Stimulated activated naive CD8-positive, alpha-beta T cell treated with anti-CD3 and anti-CD28 coated beads, Interleukin-15, amount 100 ng/mL, for 72 hours (primary cell): ENCODE results near the gene MEX3D.

Experiments
- ATAC-seq: fragments of 150-1000 bp; cut with Tn5 transposase; 2 replicates; pipeline ENCODE4 v1.10.0; 2021; ENCODE audit warnings: mild to moderate bottlenecking, moderate library complexity
- DNase-seq, 2 donors: peaks; one replicate each; pipeline ENCODE4 v3.0.0; 2021 to 2022
- H3K27ac Mint-ChIP-seq, 2 donors: one replicate each; pipeline ENCODE4 v1.8.0; 2022; ENCODE audit warnings: mild to moderate bottlenecking in 2 of 2, mixed read lengths in 2 of 2, moderate library complexity in 2 of 2
- H3K27me3 Mint-ChIP-seq: one replicate; pipeline ENCODE4 v1.8.0; 2022; ENCODE audit warnings: mixed read lengths
- H3K4me1 Mint-ChIP-seq: one replicate; pipeline ENCODE4 v1.8.0; 2022; ENCODE audit warnings: mild to moderate bottlenecking, mixed read lengths
- H3K4me3 Mint-ChIP-seq, 2 donors: one replicate each; pipeline ENCODE4 v1.8.0; 2022; ENCODE audit warnings: mild to moderate bottlenecking in 2 of 2, mixed read lengths in 2 of 2, moderate library complexity in 1 of 2
- H3K9me3 Mint-ChIP-seq, 2 donors: one replicate each; pipeline ENCODE4 v1.8.0; 2022; ENCODE audit warnings: mixed read lengths in 2 of 2

MEX3D gene

DNA sequence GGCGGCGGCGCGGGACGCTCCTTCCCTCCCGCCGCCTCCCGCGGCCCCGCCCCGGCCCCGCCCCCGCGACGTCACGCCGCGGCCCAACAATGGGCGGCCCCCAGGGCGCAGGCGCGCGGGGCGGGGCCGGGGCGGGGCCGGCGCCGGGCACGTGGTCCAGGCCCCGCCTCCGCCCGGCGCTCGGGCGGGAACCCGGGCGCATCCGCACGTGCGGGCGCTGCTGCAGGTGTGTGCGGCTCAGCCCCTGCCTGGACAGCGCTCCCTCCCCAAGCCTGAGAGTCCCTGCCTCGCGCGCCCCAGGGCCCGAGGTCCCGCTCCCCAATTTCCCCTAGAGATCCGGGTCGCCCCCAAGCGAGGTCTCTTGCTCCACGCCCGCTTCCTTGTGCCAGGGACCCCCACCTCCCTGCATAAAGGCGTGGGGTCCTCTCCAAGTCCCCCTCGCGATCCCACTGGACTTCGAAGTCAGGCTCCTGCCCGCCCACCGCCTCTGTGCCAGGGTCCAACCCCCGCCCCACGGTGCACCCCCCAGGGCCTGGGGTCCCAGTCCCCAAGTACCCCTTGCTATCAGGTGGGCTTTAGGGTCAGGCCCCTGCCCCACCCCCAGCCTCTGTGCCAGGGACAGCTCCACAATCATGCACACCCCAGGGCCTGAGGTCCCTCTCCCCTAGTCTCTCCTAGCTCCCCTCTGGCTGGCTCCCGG is at the start of gene MEX3D:
Gene MEX3D (minus strand): TSS at position 6 of the 700 bp plus-strand sequence. CDS start 267 bp downstream, outside the sequence.
- peaks cover 22% of the 10 kb centered on the region for H3K4me1 Mint-ChIP-seq
- H3K27ac Mint-ChIP-seq, result peak within 1 kb of the TSS in 1 of 2 donors; percentile 12
- peaks cover 21% of the 10 kb centered on the region for H3K27me3 Mint-ChIP-seq
- H3K9me3 Mint-ChIP-seq, result no peaks in the 10 kb centered on the region
- peak within 1 kb of the TSS; percentile 56 to 77 for H3K4me3 Mint-ChIP-seq
- peak; percentile 82 for ATAC-seq
- peak; percentile 70 to 77 for DNase-seq

DNA sequence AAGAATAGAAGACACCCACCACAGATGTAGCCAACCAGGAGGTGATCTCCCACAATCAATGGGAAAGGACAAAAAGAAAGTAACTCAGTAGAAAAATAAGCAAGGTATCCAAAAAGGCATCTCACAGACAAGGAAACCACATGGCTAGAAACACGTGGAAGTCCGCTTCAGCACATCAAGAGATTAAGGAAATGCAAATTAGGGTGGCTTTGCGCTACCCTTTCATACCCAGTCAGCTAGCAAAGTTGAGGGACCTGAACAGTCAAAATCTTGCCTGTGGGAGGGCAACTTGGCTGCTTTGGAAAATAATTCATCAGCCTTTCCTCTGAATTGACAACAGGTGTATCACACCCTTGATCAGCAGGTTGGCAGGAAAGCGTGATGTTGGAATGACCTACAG is 48.8 kb upstream of the MEX3D start:
- no peak for DNase-seq
- peaks cover 51% of the 10 kb centered on the region for H3K4me1 Mint-ChIP-seq
- no peak for ATAC-seq
- no peaks in the 10 kb centered on the region for H3K27me3 Mint-ChIP-seq
- H3K4me3 Mint-ChIP-seq, result no peak overlapping the region
- no peaks in the 10 kb centered on the region for H3K9me3 Mint-ChIP-seq
- peak overlapping the region in 1 of 2 donors; percentile 69 for H3K27ac Mint-ChIP-seq

DNA sequence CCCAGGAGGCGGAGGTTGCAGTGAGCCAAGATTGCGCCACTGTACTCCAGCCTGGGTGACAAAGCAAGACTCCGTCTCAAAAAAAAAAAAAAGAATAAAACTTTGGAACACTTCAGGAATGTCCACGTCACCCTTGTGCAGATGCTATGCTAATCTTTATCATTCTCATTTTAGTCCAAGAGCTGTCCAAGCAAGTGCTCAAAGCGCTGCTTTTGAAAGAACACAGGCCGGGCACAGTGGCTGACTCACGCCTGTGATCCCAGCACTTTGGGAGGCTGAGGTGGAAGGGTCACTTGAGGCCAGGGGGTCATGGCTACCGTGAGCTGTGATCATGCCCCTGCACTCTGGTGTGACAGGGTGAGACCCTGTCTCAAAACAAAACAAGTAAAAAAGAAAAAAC is 48.3 kb upstream of the MEX3D start:
- no peak overlapping the region for H3K4me3 Mint-ChIP-seq
- H3K9me3 Mint-ChIP-seq, result no peaks in the 10 kb centered on the region
- H3K27ac Mint-ChIP-seq, result peak overlapping the region in 1 of 2 donors; percentile 72
- DNase-seq, result no peak
- ATAC-seq, result no peak
- no peaks in the 10 kb centered on the region for H3K27me3 Mint-ChIP-seq
- peaks cover 54% of the 10 kb centered on the region for H3K4me1 Mint-ChIP-seq

DNA sequence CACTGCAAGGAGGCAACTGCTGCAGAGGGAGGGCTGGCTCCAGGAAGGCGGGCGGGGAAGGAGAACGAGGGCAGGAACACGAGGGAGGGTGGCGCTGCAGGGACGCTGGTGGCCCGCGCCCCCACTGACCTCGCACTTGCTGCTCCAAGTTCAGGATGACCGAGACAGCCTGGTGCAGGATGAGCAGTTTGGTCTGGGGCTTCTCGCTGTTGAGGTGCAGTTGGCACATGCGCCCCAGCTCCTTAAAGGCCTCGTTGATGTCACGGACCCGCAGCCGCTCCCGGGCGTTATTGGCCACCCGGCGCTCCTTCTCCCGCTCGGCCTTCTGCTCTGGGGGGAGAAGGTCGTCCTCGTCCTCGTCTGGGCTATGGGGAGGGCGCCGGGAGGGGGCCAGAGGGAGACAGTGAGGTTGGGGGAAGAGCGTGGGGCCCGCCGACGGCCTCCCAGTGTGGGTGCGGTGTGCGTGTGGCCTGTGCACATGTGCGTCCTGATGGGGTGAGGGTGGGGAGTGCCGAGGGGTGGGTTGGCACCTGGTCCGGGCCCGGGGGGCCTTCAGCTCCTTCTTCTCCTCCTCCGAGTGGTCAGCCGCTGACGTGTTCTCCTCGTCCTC is 47.1 kb upstream of the MEX3D start:
- Mint-ChIP-seq H3K4me1 (peaks cover 66% of the 10 kb centered on the region), H3K9me3 (no peaks in the 10 kb centered on the region), H3K27me3 (no peaks in the 10 kb centered on the region), H3K27ac (no peak overlapping the region), H3K4me3 (no peak overlapping the region)
- no peak for DNase-seq
- ATAC-seq, result no peak

DNA sequence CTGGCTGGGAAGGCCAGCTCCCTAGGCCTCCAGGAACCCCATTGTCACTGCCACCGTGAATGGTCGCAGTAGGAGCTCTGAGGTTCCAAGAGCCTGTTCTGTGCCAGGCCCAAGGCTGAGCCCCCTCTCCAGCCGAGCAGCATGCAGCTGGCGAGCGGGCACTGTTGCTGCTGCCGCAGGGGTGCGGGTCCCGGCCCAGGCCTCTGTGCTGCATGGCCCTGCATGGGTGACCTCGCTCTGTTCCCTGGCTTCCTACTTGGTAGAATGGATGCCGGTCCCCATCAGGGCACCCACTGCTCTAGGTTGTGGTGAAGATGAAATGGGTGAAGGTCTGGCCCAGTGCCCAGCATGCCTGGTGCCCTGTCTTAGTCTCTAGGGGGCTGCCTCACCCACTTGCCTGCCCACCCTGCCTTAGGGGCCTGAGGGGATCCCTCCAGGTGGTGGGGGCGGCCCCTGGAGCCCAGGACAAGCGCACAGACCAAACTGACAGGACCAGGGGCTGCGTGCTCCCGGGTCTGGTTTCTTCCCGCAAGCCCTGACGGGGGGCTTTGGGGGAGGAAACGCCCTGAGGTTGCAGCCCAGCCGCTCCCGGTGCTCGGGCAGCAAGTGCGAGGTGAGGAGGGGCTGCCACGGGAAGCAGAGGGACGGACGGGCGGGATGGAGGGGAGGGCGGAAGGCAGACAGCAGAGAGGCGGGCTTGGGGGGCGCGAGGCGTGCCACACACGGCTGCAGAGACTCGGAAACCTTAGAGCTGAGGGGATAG is 45.9 kb upstream of the MEX3D start:
- H3K27me3 Mint-ChIP-seq, result no peaks in the 10 kb centered on the region
- no peak overlapping the region for H3K4me3 Mint-ChIP-seq
- ATAC-seq (no peak), DNase-seq (no peak)
- peak overlapping the region in 1 of 2 donors; percentile 55 for H3K27ac Mint-ChIP-seq
- H3K4me1 Mint-ChIP-seq, result peaks cover 79% of the 10 kb centered on the region
- H3K9me3 Mint-ChIP-seq, result no peaks in the 10 kb centered on the region

DNA sequence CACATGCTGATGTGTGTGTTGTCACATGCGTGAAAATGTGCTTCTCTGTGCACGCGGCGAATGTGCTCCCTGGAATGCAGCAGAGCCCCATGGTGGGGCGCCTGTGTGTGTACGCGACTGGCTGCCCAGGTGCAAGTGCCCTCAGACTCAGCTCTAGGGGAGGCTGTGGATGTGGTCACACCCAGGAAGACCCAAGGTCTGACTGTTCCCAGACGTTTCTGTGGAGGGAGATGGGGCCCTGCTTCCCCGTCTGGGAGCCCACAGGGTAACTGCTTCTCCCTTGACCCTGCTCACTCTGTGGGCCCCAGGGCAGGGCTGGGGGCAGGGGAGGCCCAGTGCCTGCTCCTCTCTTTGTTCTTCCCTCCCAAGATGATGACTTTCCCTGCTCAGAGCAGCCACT is 45.0 kb upstream of the MEX3D start:
- Mint-ChIP-seq H3K4me1 (peaks cover 79% of the 10 kb centered on the region), H3K27me3 (no peaks in the 10 kb centered on the region), H3K4me3 (no peak overlapping the region), H3K9me3 (no peaks in the 10 kb centered on the region), H3K27ac (peak overlapping the region in 1 of 2 donors; percentile 92)
- DNase-seq (no peak), ATAC-seq (no peak)

DNA sequence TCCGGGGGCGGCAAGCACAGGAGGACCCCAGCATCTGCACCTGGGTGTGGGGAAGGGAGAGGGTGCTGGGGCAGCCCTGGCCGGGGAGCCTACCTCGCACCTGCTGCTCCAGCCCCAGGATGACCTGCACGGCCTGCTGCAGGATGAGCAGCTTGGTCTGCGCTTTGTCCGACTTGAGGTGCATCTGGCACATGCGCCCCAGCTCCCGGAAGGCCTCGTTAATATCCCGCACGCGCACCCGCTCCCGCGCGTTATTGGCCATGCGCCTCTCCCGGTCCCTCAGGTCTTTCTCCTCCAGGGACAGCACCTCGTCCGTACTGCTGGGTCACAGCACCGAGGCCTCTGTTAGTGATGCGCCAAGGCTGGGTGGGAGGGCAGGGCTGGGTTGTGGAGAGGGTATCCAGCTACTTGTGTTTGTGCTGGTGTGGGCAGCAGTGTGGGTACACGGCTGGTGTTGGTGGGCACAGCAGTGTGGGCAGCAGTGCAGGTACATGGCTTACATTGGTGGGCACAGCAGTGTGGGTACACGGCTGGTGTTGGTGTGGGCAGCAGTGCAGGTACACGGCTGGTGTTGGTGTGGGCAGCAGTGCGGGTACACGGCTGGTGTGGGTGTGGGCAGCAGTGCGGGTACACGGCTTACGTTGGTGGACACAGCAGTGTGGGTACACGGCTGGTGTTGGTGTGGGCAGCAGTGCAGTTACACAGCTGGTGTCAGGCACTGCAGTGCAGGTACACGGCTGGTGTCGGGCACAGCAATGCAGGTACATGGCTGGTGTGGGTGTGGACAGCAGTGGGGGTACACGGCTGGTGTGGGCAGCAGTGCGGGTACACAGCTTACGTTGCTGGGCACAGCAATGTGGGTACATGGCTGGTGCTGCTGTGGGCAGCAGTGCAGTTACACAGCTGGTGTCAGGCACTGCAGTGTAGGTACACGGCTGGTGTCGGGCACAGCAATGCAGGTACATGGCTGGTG is 44.3 kb upstream of the MEX3D start:
- peaks cover 72% of the 10 kb centered on the region for H3K4me1 Mint-ChIP-seq
- H3K9me3 Mint-ChIP-seq, result no peaks in the 10 kb centered on the region
- H3K27me3 Mint-ChIP-seq, result no peaks in the 10 kb centered on the region
- DNase-seq, result no peak
- no peak overlapping the region for H3K27ac Mint-ChIP-seq
- no peak overlapping the region for H3K4me3 Mint-ChIP-seq
- no peak for ATAC-seq

DNA sequence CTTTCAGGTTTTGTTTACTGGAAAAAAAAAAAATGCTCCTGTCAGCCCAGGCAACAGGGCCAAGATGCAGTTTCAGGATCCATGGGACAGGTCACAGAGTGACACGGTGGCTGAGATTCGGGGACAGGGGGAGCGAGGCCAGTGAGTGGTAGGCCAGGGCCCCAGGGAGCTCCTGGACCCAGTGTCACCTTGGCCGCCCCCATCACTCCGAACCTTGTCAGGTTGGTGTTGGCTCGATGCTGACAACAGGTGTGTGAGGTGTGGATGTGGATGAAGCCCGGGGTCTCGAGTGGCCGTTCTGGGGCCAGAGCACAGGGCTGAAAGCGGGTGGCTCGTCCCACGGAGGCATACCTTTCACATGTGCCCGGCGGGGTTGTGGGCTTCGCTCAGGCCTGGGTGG is 43.2 kb upstream of the MEX3D start:
- peak overlapping the region in 1 of 2 donors; percentile 19 for H3K27ac Mint-ChIP-seq
- no peak overlapping the region for H3K4me3 Mint-ChIP-seq
- ATAC-seq (no peak), DNase-seq (no peak)
- H3K4me1 Mint-ChIP-seq, result peaks cover 67% of the 10 kb centered on the region
- no peaks in the 10 kb centered on the region for H3K27me3 Mint-ChIP-seq
- H3K9me3 Mint-ChIP-seq, result no peaks in the 10 kb centered on the region

DNA sequence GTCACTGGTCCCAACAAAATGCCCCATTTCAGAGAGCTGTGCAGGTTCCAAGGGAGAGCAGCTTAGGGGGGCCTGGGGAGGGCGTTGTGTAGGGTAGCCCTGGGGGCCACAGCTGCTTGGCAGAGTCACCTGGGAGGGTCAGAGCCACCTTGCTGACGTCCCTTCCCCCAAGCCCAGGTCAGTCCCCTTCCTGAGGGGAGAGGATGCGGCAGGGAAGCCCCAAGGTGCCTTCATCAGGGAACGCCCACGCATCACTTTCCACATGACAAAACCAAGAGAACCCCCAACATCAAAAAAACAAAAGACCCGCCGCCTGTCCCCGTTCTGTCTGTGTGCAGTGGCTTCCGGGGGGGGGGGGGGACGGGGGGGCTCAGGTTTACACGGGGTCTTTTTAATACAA is 42.5 kb upstream of the MEX3D start:
- DNase-seq, result no peak

DNA sequence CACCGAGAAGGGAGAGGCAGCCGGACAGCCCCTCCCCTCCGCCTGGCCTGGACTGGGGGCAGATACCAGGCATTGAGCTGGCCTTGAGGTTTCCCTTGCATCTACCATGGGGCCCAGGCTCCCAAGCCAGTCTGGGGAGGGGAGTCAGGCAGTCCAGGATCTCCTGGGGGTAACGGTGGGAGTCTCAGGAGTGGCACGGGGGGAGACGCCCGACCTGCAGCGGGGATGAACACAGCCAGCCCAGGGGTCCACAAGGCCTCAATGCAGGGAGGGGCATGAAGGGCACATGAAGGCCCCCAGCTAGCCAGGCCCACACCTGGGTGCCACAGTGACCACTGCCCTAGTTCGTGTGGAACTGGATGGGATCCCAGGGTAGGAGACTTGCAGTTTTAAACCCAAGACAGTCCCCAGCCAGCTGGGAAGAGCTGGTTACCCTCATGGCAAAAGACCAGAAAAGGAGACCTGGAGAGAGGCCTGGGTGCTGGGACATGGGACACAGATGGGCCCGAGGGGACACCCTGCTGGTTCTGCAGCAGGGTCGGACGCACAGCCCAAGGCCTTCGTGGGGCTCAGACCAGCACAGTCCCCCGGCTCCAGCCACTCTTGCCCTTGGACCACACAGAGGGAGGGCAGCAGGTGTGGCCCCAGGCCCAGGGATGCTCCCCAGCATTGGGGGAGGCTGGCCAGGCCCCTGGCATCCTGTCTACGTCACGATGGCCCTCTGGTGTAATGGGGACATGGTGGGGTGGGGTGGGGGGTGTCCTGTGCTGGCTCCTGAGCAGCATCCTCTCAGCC is 41.8 kb upstream of the MEX3D start:
- no peak for ATAC-seq
- peaks cover 77% of the 10 kb centered on the region for H3K4me1 Mint-ChIP-seq

More for the DNA sequence above, 42.5 kb upstream of the MEX3D start:
- Mint-ChIP-seq H3K27me3 (no peaks in the 10 kb centered on the region), H3K9me3 (no peaks in the 10 kb centered on the region), H3K4me3 (peak overlapping the region in 1 of 2 donors; percentile 57), H3K4me1 (peaks cover 74% of the 10 kb centered on the region), H3K27ac (peak overlapping the region in 1 of 2 donors; percentile 42)
- ATAC-seq, result no peak

DNA sequence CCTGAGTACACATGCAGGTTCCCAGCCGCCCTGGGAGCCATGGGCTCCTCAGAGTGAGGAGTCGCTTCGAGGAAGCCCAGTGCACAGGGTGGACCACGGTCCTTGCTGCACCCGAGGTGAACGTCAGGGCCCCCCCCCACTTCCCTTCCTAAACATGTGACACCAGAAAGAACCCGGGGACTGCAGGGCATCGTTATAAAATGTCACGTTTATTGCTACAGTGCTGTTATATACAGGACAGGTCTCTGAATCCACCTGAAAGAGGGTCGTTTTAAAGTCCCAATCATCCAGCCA is 40.9 kb upstream of the MEX3D start:
- Mint-ChIP-seq H3K27me3 (no peaks in the 10 kb centered on the region), H3K27ac (peak overlapping the region in 1 of 2 donors; percentile 6), H3K4me3 (peak overlapping the region in 1 of 2 donors; percentile 23), H3K4me1 (peaks cover 76% of the 10 kb centered on the region), H3K9me3 (no peaks in the 10 kb centered on the region)
- no peak for DNase-seq
- ATAC-seq, result no peak

More for the DNA sequence above, 41.8 kb upstream of the MEX3D start:
- DNase-seq, result no peak
- peak overlapping the region in 1 of 2 donors; percentile 33 for H3K4me3 Mint-ChIP-seq
- no peaks in the 10 kb centered on the region for H3K27me3 Mint-ChIP-seq
- H3K9me3 Mint-ChIP-seq, result no peaks in the 10 kb centered on the region
- peak overlapping the region in 1 of 2 donors; percentile 82 for H3K27ac Mint-ChIP-seq

DNA sequence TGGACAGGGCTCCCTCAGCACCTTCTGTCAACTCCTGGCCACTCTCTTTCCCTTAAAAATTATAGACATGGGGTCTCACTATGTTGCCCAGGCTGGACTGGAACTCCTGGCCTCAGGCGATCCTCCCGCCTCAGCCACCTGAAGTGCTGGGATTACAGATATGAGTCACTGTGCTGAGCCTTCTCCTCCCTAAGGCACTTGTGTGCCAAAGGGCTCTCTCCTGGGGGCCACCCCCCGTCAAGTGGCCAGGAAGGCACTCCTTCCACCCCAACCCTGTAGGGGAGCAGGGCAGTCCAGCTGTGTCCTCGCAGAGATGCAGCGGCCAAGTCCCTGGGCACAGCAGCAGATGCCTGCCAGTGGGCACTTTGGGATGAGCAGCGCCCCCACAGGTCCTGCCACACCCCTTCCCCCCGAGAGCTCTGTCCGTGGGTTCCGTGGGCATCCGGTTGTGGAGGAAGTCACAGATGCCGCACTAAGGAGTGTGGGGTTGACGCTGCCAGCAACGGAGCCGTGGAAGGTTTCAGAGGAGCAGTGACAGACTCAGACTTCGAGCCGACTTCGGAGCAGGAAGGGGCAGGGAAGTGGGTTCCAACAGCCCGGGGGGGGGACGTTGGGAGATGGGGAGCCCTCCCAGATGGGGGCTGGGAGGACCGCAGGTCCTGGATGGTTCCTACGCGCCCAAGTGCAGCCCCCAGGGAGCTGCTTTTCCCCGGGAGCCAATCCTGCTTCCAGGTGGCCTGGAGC is 40.4 kb upstream of the MEX3D start:
- Mint-ChIP-seq H3K27me3 (no peaks in the 10 kb centered on the region), H3K27ac (peak overlapping the region in 1 of 2 donors; percentile 79), H3K4me1 (peaks cover 77% of the 10 kb centered on the region), H3K4me3 (peak overlapping the region; percentile 37 to 70), H3K9me3 (no peaks in the 10 kb centered on the region)
- DNase-seq (no peak), ATAC-seq (no peak)

DNA sequence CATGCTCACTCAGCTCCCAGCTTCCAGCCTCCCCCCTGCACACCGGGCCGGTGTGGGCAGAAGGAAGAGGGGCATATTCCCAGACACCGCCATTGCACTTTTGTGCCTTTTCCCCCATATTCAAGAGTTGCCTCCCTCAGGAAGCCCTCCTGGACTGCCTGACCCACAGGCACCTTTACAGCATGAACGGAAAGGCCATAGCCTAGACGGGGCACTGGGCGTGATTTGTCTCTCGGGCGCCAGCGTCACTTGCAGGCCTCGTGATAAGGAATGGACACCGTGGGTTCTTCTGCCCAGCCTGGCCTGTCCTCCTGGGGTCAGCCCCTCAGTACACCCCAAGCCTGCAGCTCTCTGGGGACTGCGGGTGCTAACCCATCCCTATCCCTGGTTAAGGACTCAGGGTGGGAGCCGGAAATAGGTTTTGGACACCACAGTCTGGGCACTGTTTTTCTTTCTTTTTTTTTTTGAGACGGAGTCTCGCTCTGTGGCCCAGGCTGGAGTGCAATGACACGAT is 38.1 kb upstream of the MEX3D start:
- DNase-seq, result no peak
- Mint-ChIP-seq H3K27me3 (no peaks in the 10 kb centered on the region), H3K9me3 (no peaks in the 10 kb centered on the region), H3K4me3 (peak overlapping the region; percentile 95 to 96), H3K4me1 (peaks cover 71% of the 10 kb centered on the region), H3K27ac (peak overlapping the region; percentile 98 to 99)
- no peak for ATAC-seq
